HG03520 (cell line): ENCODE measurements around the gene FN3K.
"Not testable (repeated sequence)": the region's sequence is repeated elsewhere in the genome, so short reads cannot be mapped to it uniquely, and the experiment has no call there.

Source experiments
- ATAC-seq: cut with Tn5 transposase; IDR thresholded peaks from one replicate; pipeline ENCODE4 v1.9.1; 2021; ENCODE audit warnings: mild to moderate bottlenecking, moderate library complexity; ENCODE audit not compliant: unreplicated experiment

The FN3K gene

DNA sequence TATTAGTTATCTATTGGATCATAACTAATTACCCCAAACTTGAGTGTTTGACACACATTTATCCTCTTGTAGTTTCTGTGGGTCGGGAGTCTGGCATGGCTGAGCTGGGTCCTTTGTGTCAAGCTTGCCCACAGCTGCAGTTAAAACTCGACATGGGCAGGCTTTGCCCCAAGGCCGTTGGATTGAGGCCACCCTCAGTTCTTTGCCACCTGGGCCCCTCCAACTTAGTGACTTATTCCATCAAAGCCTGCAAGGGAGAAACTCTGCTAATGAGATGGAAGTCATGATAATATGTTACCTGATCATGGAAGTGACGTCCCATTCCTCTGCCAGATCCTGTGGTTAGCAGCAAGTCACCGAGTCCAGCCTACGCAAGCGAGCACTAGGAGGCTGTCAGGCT, 33.6 kb downstream of the FN3K start:
- ATAC-seq: no peak

DNA sequence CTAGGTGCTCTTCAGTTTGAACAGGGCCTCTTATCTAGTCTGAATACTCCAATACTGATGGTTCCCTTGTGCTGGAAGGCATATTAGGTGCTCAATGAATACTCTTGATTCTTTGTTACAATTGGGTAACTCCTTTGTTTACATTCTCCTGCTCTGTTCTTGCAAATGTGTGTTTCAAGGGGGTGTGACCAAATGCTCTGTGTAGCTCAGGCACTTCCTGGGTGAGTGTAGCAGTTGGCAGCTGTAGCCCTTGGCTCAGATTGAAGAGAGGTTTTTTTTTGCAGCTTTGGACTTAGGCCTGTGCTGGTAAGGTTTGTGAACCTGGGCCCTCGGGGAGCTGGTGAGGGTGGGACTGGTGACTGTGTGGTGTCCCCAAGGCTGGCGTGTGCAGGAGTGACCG, 36.6 kb downstream of the FN3K start:
- no peak for ATAC-seq

DNA sequence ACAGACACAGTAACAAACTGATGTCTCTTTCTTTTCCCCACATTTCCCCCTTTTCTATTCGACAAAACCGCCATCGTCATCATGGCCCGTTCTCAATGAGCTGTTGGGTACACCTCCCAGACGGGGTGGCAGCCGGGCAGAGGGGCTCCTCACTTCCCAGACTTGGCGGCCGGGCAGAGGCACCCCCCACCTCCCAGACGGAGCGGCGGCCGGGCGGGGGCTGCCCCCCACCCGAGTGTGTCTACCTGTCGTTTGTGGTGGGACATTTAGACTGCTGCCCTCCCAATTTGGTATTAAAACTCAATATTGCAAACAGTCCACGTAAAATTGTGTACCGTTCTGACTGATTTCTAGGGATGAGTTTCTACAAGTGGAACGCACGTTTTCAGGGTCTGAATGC, 39.0 kb downstream of the FN3K start:
- not testable (repeated sequence) for ATAC-seq

DNA sequence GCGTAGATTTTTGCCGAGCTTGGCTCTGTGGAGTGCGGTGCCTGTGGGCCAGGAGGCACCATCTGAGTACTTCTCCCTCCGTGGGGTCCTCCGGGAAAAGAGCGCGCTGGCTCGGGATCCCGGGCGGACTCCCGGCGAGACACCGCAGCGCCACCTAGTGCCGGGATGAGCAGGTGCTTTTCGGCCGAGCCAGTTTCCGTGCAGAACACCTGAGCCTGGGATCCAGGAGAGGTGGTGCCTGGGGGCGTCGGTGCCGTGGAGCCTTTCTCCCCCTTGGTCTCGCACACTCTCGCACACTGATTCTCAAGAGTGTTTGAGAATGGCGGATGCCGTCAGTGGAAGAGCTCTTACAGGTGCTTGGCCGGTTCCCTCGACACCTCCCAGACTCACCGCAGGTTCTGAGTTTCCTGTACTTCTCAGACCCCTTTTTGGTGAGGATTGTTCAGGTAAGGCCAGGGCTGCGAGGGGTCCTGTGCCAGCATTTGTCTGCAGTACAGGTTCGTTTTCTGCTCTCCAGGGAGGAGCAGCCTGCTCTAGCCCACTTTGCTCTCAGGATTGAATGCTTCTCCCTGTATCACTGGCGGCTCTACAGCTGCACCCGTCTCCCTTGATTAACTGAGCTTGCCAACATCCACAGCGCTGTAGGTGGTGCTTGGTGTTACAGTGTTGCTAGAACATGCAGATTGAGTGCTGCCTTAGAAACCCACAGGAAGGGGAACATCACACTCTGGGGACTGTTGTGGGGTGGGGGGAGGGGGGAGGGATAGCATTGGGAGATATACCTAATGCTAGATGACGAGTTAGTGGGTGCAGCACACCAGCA, 39.8 kb downstream of the FN3K start:
- no peak for ATAC-seq

DNA sequence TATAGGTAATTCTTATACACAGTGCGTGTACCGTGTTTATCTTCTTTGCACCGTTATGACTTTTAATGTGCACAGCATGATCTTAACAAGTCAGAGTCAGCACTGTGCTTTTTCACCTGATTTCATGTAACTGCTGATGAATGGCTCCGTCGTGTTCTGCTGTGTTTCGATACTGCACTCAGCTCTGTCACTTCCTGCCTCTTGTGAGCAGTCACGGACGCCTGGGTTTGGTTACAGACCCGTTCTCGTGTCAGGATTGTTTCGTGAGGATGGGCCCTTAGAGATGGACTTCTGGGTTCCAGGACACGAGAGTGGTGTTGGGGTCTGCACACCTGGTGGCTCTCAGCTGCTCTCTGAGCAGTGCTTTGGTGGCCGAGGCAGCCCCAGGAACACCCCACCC, 41.0 kb downstream of the FN3K start:
- ATAC-seq: no peak

DNA sequence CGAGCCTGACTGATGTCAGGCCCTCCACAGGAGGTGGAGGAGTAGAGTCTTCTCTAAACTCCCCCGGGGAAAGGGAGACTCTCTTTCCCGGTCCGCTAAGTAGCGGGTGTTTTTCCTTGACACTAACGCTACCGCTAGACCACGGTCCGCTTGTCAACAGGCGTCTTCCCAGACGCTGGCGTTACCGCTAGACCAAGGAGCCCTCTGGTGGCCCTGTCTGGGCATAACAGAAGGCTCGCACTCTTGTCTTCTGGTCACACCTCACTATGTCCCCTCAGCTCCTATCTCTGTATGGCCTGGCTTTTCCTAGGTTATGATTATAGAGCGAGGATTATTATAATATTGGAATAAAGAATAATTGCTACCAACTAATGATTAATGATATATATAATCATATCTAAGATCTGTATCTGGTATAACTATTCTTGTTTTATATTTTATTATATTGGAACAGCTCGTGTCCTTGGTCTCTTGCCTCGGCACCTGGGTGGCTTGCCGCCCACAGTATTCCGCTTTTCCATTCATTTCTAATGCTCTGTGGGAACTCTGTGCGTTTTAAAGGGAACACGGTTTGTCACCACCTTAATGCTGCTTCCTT, 42.5 kb downstream of the FN3K start:
- not testable (repeated sequence) for ATAC-seq

DNA sequence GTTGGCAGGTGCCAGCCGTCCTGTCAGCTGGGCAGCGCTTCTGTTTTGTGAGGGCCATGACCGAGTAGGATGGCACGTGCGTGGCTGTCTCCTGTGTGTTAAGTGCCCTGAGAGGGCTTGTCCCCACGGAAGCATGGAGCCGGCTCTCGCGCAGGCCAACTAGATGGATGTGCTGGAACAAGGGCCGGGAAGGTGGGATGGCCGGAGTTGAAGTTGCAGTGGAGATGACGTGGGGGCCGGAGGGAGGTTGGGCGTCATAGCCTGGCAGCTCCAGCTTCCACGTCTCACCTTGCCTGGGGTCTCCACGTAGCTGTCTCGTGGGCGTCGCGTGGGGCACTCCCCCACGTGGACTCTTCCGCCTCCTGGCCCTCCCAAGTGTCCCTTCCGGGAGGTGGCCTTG, 44.1 kb downstream of the FN3K start:
- no peak for ATAC-seq

DNA sequence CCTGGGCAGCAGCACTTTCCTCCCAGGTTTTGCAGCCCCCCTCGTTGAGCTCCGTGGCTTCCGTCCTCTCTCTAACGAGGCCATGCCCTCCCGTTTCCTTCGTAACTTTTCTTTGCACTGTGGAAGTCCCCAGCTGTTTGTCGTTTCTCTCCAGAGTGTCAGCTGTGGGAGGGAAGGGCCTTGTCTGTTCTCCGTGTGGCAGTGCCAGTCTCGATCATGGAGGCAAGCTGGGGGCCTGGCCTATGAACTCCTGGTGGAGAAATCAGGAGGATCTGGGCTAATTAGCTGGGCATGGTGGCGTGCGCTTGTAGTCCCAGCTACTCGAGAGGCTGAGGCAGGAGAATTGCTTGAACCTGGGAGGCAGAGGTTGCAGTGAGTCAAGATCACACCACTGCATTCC, 44.8 kb downstream of the FN3K start:
- ATAC-seq: no peak

DNA sequence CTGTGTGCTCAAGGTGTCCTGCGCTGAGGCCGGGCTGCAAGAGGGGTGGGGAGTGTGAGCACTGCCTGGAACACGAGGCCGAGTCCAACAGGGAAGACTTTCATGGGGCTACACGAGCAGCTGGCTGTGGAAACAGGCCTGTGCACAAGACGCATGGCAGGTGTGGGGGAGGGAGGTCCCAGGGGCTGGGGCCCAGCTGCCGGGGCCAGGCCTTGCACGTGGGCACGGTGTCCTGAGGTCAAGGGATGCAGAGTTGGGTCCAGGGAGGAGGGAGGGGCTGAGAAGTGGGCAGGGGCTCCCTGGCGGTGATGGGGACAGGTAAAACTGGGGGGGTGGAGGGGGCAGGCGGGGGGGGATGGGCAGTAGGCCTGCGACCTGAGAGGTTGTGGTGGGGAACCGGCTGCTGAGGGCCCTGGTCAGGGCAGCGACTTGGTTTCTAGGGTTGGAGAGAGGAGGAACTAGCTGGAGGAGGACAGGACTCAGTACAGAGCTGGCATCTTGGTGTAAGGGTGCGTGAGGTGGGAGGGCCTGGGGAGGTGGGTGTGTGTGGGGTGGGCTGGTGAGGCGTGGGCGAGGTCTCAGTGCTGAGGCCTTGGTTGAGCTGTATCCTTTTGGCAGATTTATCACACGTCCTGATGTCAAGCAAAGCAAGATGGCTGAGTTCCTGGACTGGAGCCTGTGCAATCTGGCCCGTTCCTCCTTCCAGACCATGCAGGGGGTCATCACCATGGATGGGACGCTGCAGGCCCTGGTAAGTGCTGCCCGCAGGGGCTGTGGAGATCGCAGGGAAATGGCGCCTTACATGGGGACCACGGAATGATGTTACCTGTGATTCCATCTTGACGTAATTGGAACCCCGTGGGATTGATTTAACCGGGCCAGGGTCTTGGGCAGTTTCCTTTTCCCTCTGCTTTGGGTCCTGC, 45.8 kb downstream of the FN3K start:
- ATAC-seq: no peak

DNA sequence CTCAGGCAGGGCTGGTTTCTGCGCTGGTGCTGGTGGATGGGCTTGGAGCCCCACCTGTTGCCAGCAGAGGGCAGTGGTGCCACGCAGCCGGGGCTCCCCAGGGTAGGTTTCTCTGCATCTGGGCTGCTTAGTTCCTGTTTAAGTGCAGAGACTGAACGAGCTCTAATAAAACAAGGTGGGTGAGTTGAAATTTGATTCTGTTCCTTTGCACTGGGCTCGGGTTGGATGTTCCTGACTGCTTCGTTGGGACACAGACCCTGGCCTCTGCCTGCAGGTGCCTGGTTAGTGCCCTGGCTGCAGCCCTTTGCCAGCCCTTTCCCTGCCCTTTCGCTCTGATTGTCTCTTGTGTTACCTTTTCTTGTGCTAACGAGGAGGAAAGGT, 46.5 kb downstream of the FN3K start:
- ATAC-seq: peak; percentile 48

DNA sequence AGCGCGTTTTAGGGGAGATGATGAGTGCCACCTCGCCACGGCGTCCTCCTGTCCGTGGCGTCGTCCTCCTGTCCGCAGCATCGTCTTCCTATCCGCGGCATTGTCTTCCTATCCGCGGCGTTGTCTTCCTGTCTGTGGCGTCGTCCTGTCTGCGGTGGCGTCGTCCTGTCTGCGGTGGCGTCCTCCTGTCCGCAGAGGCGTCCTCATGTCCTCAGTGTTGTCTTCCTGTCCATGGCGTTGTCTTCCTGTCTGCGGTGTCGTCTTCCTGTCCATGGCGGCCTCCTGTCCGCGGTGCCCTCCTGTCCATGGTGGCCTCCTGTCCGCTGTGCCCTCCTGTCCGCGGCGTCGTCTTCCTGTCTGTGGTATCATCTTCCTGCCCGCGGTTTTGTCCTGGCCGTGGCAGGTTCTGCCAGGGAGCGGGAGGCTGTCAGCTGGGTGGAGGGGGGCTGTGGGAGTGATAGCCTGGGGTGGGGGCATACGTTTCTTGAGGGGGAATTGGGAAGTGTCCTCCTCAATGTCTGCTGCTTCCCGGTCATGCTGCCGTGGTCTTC, 47.3 kb downstream of the FN3K start:
- ATAC-seq: no peak

DNA sequence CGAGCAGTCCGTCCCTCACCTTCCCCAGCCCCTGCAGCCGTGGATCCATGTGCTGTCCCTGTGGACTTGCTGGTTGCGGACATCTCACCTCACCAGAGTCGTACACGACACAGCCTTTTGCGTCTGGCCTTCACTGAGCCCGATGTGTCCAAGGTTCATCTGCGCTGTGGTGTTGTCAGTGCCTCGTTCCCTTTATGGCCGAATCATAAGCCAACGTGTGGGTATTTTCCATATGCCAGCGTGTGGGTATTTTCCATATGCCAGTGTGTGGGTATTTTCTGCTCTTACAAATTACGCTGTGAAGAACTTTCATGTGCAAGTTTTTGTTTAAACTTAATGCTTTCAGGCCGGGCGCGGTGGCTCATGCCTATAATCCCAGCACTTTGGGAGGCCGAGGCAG, 48.1 kb downstream of the FN3K start:
- ATAC-seq: no peak

DNA sequence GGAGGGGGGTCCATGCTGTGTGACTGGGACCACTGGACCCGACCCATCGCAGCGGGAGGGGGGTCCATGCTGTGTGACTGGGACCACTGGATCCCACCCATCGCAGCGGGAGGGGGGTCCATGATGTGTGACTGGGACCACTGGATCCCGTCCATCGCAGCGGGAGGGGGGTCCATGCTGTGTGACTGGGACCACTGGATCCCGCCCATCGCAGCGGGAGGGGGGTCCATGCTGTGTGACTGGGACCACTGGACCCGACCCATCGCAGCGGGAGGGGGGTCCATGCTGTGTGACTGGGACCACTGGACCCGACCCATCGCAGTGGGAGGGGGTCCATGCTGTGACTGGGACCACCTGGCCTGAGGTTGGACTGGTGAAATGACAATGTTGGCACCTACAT, 50.2 kb downstream of the FN3K start:
- not testable (repeated sequence) for ATAC-seq

DNA sequence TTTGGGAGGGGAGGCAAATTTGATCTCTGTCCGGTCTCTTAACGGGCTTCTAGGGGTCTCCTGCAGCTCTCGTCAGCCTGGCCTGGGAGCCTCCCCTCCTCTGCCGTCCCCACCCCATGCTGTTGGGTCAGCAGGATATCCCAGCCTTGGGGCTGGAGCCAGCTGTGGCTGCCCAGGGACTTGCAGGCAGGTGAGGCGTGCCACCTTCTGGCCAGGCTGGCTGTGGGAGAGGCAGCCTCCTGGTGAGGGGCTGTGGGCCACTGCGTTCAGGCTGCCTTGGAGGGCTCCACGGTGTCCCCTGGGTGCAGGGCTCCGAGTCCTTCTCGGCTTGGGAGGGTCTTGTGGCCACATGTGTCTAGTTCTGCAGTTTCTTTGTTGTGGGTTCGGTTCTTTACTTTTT, 51.0 kb downstream of the FN3K start:
- no peak for ATAC-seq

DNA sequence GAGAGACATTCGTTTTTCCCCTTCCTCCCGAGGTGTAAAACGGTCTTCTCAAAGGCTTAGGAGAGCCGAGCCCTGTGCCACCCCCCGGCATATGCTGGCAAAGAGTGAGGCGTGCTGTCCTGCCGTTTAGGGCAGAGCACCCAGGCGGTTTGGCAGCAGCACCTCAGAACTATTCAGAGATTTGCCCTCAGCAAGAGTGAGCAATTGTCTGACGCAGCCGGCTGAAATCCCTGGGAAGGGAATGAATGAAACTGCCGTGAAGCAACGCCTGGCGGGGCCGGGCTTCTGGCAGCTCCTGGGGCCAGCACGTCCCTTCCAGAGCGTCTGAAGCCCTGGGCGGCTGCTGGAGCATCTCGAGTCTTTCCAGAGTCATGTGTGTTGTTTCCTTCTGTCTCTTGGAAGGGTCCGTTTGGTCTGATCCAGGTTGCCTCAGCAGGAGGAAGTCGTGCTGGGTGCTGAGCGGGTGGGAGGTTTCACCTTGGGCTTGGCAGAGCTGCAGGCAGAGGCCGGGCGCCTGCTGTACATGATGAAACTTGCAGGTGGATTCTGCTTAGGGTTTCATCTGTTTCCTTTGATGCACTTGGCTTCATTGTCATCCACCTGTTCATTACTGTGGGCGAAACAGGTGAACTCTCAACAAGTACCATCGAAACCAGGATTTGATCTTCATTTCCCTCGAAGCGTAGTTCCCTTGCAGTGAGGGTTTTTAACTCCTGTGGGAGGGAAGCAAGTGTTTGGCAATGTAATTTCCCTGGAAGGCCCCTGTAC, 51.9 kb downstream of the FN3K start:
- no peak for ATAC-seq

DNA sequence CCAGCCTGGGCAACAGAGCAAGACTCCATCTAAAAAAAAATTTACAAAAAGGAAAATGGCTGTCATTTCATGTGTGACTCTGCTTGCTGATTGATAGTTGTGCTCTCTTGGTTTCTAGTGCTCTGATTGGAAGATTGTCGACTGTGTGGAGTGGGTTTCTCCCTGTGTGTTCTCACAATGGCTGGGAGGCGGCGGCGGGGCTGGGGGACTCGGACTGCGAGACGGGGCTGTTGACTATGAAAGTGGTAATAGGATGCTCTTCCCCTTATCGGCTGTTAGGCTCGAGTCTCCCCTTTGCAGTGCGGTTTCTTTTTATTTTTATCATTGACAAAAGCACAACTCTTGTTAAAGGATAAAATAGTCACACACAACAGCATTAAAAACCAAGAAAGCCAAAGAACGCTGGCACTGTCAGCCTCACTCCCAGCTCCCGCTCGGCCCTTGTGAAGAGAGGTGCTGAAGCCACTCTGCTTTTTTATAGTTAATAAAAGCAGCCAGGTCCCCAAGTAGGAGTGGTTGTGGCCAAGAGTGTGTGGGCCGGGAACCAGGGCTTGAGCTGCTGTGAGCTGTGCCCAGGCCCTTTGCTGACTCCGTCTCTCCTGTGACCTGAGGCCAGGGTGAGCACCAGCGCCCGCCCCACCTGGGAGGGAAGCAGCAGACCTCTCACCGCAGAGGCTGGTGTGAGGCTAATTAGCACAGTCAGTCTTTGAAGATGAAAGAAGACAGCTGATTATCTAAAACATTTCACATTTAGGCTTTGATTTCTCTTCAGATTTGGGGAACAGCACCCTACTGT, 53.0 kb downstream of the FN3K start:
- no peak for ATAC-seq

DNA sequence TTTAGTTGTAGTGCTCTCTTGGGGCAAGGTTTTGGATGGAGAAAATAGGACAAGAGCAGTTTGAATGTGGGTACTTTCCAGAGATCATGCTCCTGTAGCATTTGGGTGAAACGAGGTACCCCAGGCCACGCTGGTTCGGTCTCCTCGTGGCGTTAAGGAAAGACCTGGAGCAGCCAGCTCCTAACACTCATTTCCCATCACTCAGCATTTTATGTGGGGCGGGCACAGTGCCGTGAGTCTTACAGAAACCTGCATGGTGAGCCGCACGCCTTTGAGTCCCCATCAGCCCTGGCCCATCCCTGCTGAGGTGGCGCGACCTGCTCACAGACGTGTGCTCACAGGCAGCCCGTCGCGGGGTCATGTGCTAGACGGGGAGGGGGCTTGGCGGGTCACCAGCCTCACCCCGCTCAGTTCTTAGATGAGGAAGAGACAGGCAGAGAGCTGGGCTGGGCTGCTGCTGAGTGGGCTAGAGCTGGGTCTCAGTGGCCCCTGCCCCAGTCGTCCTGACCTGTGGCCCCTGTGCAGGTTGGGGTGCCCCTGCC, 53.7 kb downstream of the FN3K start:
- no peak for ATAC-seq

DNA sequence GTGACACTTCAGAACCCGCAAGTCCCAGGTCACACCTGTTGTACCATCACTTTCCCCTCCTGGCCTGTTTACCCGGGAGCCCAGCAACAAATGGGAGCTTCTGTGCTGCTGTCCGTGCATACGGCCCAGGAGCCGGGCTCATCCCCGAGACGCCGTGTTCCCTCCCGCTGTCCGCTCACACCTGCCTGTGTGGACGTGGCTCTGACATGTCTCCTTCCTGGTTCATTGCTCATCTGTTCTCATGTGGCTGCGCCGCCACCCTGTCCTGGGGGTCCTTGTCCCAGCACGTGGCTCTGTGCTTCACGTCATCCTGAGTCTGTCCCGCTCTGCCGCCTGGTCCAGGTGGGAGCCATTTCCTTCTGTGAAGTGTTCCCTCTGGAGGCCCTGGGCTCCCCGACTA, 54.4 kb downstream of the FN3K start:
- ATAC-seq: no peak

DNA sequence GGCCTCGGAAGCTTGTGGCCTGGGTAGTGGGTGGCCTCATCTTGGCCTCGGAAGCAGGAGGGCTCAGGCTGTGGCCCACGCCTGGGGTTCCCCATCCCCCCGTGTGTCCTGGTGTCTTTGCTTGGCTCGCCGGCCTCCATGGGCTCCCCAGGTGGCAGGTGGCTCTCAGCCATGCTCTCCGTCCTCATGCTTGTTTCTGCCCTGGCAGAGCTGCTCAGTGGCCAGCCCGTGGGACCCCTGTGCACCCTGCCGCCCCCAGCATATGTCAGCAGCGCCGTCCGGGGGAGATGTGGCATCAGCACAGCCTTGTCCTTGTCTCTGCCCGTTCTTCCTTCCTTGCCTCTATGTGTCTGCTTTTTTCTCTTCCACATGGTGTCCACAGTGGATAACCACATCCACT, 55.0 kb downstream of the FN3K start:
- ATAC-seq: no peak

DNA sequence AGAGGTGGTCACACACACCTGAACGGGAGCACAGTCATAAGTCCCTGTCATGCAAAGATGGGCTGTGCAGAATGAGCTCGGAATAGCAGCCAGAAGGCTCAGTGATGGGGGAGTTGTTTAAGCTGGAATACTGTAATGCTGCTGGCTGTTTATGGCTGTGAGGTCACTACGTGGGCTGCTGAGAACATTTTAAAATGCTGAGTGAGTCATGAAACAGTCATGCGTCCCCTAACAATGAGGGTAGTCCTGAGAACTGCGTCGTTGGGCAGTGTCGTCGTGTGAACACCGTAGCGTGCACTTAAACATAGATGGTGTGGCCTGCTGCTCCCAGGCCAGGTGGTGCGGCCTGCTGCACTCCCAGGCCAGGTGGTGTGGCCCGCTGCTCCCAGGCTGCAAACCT, 56.1 kb downstream of the FN3K start:
- no peak for ATAC-seq
